Dedifferentiated amniotic fluid mesenchymal stem cell (primary cell): ENCODE data around the gene SLC43A3.
"Not testable (repeated sequence)": the region's sequence is repeated elsewhere in the genome, so short reads cannot be mapped to it uniquely, and the experiment has no call there.

Experiments
- DNase-seq: peaks from one replicate; pipeline ENCODE4 v3.0.0-alpha.2; 2016; ENCODE audit errors: extremely low spot score

The SLC43A3 gene

GRCh38 chr11:57406337-57406904, 20.5 kb downstream of the SLC43A3 start:
- DNase-seq: no peak

- DNase-seq: no peak
Observed at GRCh38 chr11:57405271-57405860, 21.6 kb downstream of the SLC43A3 start.

- DNase-seq: no peak
Observed at GRCh38 chr11:57403802-57404147, 23.1 kb downstream of the SLC43A3 start.

GRCh38 chr11:57403003-57403801, 23.7 kb downstream of the SLC43A3 start:
- DNase-seq: not testable (repeated sequence)

- no peak for DNase-seq
Observed at GRCh38 chr11:57402188-57403002, 24.5 kb downstream of the SLC43A3 start.

- no peak for DNase-seq
Observed at GRCh38 chr11:57399972-57400578, 26.8 kb downstream of the SLC43A3 start.

DNA sequence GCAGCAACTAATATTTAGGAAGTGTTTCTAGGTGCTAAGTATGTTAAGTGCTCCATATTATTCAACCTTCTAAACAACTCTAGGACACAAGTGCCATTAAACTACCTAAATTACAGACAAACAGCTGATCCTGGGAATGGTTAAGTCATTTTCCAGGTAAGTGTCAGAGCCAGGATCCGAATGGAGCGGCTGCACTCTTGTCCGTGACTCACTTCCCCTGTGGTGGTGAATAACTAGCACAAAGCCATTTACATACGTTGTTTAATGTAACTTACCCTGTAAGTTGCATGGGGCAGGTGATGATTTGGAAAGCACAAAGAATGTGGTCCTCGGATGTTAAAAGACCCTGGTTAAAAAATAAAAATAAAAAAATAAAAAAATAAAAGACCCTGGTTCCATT, 27.7 kb downstream of the SLC43A3 start:
- DNase-seq: no peak

DNA sequence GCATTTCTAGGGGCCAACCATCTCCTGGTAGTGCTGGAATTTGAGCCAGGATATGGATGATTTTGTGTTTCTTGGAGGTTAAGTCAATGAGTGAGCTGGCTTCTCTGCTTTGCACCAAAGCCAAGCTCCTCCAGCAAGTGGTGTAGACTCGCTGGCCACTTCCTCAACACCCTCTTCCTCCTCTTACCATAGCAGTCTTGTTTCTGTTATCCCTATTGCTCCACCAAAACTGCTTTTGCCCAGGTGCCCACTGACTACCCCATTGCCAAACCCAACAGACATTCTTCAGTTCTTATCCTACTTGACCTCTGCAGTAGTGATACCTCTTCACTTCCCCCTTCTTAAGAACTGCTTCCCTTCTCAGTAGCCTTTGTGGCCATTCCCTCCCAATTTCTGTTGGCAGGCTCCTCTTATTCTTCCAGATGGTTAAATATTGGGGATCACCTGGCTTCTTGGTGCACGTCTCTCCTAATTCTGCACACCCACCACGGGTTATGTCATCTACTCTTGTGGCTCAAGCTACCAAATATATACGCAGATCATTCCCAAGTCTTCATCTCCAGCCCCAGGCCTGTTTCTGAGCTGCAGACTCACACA, 29.4 kb downstream of the SLC43A3 start:
- DNase-seq: no peak

DNA sequence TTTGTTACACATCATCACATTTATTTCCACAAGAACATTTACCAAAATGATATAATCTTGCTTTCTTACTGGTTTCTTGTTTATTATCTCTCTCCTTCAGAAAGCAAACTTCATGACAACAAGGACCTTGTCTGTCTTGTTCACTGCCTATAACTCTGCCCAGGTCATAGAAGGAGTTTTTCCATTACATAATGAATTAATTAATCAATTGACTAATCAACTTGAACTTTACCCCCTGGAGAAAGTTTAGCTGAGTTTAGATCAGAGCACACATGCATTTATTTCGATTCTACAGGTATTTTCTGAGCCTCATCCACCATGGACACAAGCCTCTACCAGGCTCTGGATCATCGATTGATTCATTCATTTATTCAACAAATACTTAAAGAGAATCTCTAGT, 30.2 kb downstream of the SLC43A3 start:
- DNase-seq: no peak

DNA sequence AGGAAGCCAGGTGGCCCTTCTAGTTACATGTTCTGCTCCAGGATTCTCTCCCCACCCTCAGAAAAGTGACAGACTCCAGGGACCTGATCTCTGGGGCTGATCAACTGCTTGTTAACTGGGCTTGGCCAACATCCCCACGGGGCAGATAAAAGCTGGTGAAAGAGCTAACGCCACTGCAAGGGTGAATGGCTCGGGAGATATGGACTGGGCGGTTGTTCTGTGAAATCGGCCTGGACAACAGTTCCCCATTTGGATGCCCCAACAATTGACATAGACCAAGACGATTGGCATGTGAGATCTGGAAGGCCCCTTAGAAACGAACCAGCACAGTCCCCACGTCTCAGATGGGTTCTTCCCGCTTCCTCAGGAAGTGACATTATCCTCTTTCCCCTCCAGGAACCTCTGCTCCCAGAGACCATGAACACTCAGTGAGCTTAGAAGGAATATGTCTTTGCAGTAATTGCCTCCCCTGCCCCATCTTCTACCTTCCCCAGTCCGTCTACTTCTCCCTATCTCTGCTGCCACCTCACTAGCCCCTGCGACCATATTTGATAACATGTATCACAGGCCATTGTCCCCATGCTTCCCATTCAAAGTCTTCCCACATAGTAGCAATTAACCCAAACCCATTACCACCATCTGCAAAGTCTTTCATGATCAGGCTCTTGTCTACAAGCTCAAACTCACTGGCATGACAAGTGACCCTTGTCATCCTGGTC, 30.9 kb downstream of the SLC43A3 start:
- no peak for DNase-seq

DNA sequence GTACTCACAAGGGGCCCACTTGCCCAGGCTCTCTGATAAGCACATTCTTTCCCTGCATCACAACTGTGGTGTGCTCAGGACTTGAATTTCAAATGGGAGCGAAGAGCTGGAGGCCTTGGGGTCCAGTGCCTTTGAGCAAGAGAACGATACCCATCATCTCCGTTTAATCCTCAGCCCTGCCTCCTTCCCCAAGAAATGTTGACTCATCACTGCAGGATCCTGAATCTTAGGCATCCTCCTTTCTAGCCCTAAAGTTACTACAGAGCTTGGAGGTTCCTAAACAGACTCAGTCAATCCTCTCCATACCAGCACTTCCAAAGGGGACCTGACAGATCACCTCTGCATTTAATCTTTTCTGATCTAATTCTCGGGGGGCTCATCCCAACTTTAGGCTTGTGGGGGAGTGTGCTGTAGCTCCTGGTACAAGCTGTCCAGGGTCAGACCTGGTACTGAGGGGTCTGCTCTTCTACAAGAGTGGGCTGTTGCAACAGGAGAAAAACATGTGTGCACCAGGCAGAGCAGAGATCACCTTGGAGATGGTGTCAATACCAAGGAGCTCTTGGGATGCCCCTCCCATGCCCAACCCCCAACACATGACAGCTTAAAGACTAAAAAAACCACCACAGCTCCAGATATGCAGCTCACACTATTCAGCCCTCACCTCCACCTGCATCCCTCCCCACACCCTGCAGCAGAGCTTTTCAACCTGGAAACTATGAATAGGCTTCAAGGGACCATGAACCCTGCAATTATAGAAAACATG, 32.5 kb downstream of the SLC43A3 start:
- DNase-seq: no peak

- DNase-seq: no peak
Observed at GRCh38 chr11:57392763-57393105, 34.2 kb downstream of the SLC43A3 start.

DNA sequence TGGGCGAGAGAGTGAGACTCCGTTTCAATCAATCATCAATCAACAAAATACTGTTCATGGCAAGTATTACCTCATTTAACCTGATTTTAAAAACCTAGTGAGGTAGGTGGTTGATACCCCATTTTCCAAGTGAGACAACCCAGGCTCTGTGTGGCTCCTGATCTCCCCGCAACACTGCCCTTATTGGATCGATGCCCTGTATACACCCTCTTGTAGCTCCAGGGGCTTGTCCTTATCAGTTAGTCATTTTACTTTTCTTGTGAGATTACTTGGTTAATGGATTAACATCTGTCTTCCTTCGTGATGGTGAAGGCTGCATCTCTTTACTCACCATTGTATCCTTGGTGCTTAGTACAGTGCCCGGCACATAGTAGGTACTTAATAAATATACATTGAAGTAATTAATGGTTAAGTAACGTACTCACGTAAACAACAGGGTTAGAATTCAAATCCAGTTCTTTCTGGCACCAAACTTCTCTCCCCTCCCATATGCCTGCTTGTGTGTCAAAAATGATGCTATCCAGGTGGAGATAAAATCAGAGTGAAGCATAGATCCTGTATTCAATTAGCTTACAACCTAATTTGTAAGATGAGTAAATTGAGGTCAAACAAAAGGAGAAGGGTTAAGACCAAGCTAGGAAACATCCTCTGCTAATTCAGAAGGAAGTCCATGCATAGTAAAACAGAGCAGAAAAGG, 34.7 kb downstream of the SLC43A3 start:
- DNase-seq: no peak

DNA sequence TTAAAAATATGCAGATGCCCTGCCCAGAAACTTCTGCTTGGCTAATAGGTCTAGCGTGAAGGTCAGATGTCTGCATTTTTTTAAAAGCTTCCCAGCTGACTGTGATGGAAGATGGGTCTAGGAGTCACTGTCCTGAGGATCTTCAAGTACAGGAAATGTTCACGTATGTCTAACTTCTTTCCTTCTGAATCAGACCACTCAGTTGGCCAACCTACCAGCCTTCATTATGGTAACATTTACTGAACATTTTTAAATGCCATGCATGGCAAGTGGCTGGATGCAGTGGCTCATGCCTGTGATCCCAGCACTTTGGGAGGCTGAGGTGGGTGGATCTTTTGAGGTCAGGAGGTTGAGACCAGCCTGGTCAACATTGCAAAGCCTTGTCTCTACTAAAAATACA, 35.4 kb downstream of the SLC43A3 start:
- DNase-seq: no peak

DNA sequence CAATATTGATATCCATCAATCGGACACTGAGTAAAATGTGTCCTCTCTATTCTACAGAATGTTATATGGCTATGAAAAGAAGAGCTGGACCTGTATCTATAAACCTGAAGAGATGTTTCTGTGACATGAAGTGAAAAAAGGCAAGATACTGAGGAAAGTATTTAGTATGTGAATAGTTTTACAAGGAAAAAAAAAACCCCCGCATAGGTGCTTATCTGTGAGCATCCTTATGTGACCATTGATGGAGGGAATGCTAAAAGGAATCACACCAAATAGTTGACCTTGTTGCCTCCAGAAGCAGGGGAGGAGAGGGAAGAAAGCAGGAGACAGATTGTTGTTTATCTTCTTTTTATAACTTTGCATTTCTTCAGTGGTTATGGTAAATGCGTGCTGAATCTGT, 35.8 kb downstream of the SLC43A3 start:
- DNase-seq: no peak

- no peak for DNase-seq
Observed at GRCh38 chr11:57390535-57390934, 36.4 kb downstream of the SLC43A3 start, which contains the start of gene PRG2. Gene PRG2 (minus strand): TSS chr11:57390650. CDS start chr11:57389944, 706 bp downstream.

- no peak for DNase-seq
Observed at GRCh38 chr11:57387289-57388030, 39.5 kb downstream of the SLC43A3 start.

DNA sequence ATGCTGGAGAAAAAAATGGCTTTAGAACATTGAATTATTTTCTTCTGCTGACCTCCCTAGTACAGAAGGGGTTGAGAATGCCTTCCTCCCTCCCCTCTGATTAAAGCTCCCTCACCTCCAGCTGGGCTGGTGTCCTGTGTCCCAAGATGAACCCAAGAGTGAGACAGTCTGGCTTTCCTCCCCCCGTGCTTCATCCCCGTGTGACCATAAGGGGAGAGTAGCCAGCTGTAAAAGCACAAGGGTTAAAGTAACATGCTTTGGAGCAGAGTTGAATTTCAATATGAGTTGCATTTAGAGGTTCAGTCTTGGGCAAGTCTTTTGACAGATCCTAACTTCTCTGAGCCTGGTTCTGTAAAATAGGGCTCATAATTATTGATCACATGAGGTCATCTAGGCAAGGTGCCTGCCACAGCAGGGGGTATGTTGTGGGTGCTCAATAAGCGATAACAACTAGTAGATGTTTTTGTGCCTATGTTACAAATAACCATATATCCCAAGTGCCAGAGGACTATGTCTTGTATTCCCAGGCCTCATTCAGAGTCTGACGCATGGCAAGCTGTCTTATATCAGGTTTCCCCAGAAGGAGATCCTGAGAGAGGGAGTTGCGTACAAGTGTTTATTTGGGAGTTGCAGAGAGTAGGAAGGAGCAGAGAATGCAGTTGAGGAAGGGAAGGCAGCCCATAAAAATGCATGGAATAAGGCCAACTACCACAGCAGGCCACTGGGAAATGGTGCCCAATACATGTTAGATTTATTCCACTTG, 40.6 kb downstream of the SLC43A3 start:
- no peak for DNase-seq
